ENCODE data around the gene PLTP. TPM values are rescaled to one million over a fixed set of nuclear protein-coding genes. Genes with fewer than 3 reads are reported as not detected.
A peak's percentile ranks its signal among the peaks of the same experiment; 100 is the strongest.

Gene PLTP
- total and polyA plus RNA-seq, 2 of the 13 experiments (the other 11 are each of a cell fraction or from before 2014, with no cell fraction given): 16.9 to 28.6 TPM

DNA sequence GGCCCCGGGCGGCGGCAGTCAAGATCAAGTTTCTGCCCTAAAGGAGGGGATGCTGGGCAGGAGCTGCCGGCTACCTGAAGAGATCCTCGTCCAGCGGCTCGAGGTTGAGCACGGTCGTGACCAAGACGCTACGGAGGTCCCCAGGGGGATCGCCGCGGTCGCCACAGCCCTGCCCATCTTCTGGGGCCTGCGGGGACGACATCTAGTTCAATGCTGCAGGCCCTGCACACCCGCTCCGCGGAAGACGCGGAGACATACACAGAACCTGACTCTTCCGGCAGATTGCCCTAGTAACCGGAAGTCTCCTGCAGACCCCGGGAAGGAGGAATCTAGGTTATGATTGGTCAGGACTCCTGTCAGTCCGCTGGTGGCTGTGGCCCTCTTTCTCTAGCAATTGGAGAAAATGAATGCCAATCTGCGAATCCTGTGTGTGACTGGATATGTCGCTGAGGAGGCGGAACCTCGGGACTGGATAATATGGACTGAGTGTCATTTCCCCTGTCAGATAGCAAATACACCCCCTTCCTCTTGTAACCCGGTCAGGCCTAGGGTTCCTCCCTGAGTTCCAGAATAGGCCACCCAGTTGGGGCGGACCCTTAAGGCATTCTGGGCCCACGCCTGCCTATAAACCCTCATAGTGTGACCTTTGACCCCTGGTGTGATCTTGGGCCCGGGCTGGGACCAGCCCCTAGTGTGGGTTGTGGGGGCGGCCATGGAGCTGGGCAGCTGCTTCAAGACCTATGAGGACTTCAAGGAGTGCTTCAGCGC is 54.7 kb downstream of the PLTP start, which contains the start of the genes ACOT8 and ZSWIM3 (continued):
- TF ChIP-seq, protein P1, sequence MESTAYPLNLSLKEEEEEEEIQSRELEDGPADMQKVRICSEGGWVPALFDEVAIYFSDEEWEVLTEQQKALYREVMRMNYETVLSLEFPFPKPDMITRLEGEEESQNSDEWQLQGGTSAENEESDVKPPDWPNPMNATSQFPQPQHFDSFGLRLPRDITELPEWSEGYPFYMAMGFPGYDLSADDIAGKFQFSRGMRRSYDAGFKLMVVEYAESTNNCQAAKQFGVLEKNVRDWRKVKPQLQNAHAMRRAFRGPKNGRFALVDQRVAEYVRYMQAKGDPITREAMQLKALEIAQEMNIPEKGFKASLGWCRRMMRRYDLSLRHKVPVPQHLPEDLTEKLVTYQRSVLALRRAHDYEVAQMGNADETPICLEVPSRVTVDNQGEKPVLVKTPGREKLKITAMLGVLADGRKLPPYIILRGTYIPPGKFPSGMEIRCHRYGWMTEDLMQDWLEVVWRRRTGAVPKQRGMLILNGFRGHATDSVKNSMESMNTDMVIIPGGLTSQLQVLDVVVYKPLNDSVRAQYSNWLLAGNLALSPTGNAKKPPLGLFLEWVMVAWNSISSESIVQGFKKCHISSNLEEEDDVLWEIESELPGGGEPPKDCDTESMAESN (CRISPR knock-in tag; conservative IDR thresholded peaks at IDR 0.05): peak; percentile 27; the same call in 1 of the 2 replicates
- TF ChIP-seq, protein P2, sequence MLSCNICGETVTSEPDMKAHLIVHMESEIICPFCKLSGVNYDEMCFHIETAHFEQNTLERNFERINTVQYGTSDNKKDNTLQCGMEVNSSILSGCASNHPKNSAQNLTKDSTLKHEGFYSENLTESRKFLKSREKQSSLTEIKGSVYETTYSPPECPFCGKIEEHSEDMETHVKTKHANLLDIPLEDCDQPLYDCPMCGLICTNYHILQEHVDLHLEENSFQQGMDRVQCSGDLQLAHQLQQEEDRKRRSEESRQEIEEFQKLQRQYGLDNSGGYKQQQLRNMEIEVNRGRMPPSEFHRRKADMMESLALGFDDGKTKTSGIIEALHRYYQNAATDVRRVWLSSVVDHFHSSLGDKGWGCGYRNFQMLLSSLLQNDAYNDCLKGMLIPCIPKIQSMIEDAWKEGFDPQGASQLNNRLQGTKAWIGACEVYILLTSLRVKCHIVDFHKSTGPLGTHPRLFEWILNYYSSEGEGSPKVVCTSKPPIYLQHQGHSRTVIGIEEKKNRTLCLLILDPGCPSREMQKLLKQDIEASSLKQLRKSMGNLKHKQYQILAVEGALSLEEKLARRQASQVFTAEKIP (CRISPR knock-in tag; IDR thresholded peaks at IDR 0.05; ENCODE audit: borderline replicate concordance): no peak
- no peak for TF ChIP-seq ZNF775 (CRISPR knock-in tag; IDR thresholded peaks at IDR 0.05; ENCODE audit: borderline replicate concordance)
- TF ChIP-seq, protein P3, sequence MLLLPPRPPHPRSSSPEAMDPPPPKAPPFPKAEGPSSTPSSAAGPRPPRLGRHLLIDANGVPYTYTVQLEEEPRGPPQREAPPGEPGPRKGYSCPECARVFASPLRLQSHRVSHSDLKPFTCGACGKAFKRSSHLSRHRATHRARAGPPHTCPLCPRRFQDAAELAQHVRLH (CRISPR knock-in tag; IDR thresholded peaks at IDR 0.05; ENCODE audit: borderline replicate concordance, low read depth): peak; percentile 71; the same call in 1 of the 2 replicates
- no peak for TF ChIP-seq ZNF160 (CRISPR knock-in tag; IDR thresholded peaks at IDR 0.05)
- TF ChIP-seq, protein P4, sequence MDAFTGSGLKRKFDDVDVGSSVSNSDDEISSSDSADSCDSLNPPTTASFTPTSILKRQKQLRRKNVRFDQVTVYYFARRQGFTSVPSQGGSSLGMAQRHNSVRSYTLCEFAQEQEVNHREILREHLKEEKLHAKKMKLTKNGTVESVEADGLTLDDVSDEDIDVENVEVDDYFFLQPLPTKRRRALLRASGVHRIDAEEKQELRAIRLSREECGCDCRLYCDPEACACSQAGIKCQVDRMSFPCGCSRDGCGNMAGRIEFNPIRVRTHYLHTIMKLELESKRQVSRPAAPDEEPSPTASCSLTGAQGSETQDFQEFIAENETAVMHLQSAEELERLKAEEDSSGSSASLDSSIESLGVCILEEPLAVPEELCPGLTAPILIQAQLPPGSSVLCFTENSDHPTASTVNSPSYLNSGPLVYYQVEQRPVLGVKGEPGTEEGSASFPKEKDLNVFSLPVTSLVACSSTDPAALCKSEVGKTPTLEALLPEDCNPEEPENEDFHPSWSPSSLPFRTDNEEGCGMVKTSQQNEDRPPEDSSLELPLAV (CRISPR knock-in tag; conservative IDR thresholded peaks at IDR 0.05; ENCODE audit: low read depth): no peak
- no peak for TF ChIP-seq NR3C1 (CRISPR knock-in tag; IDR thresholded peaks at IDR 0.05)
- TF ChIP-seq KDM2A (CRISPR knock-in tag; IDR thresholded peaks at IDR 0.05; ENCODE audit: borderline replicate concordance, low read depth): peak; percentile 93; the same call in 1 of the 2 replicates
- TF ChIP-seq, protein P5, sequence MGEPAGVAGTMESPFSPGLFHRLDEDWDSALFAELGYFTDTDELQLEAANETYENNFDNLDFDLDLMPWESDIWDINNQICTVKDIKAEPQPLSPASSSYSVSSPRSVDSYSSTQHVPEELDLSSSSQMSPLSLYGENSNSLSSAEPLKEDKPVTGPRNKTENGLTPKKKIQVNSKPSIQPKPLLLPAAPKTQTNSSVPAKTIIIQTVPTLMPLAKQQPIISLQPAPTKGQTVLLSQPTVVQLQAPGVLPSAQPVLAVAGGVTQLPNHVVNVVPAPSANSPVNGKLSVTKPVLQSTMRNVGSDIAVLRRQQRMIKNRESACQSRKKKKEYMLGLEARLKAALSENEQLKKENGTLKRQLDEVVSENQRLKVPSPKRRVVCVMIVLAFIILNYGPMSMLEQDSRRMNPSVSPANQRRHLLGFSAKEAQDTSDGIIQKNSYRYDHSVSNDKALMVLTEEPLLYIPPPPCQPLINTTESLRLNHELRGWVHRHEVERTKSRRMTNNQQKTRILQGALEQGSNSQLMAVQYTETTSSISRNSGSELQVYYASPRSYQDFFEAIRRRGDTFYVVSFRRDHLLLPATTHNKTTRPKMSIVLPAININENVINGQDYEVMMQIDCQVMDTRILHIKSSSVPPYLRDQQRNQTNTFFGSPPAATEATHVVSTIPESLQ (CRISPR knock-in tag; conservative IDR thresholded peaks at IDR 0.05): no peak; the same call in 1 of the 2 replicates
- TF ChIP-seq, protein P6, sequence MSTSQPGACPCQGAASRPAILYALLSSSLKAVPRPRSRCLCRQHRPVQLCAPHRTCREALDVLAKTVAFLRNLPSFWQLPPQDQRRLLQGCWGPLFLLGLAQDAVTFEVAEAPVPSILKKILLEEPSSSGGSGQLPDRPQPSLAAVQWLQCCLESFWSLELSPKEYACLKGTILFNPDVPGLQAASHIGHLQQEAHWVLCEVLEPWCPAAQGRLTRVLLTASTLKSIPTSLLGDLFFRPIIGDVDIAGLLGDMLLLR (CRISPR knock-in tag; IDR thresholded peaks at IDR 0.05): peak; percentile 22; the same call in 1 of the 2 replicates
- peak; percentile 65; the same call in 1 of the 2 replicates for TF ChIP-seq SRF (IDR thresholded peaks at IDR 0.05; ENCODE audit: low read depth, low read length)
- TF ChIP-seq ZNF879 (CRISPR knock-in tag; IDR thresholded peaks at IDR 0.05): peak; percentile 95; the same call in 1 of the 2 replicates
- TF ChIP-seq, protein P7, sequence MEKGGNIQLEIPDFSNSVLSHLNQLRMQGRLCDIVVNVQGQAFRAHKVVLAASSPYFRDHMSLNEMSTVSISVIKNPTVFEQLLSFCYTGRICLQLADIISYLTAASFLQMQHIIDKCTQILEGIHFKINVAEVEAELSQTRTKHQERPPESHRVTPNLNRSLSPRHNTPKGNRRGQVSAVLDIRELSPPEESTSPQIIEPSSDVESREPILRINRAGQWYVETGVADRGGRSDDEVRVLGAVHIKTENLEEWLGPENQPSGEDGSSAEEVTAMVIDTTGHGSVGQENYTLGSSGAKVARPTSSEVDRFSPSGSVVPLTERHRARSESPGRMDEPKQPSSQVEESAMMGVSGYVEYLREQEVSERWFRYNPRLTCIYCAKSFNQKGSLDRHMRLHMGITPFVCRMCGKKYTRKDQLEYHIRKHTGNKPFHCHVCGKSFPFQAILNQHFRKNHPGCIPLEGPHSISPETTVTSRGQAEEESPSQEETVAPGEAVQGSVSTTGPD (CRISPR knock-in tag; IDR thresholded peaks at IDR 0.05): 0 out of 2 replicates have a peak, but pooled peaks have one; percentile 22
- TF ChIP-seq, protein P8, sequence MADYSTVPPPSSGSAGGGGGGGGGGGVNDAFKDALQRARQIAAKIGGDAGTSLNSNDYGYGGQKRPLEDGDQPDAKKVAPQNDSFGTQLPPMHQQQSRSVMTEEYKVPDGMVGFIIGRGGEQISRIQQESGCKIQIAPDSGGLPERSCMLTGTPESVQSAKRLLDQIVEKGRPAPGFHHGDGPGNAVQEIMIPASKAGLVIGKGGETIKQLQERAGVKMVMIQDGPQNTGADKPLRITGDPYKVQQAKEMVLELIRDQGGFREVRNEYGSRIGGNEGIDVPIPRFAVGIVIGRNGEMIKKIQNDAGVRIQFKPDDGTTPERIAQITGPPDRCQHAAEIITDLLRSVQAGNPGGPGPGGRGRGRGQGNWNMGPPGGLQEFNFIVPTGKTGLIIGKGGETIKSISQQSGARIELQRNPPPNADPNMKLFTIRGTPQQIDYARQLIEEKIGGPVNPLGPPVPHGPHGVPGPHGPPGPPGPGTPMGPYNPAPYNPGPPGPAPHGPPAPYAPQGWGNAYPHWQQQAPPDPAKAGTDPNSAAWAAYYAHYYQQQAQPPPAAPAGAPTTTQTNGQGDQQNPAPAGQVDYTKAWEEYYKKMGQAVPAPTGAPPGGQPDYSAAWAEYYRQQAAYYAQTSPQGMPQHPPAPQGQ (CRISPR knock-in tag; IDR thresholded peaks at IDR 0.05; ENCODE audit: borderline replicate concordance): 0 out of 2 replicates have a peak, but pooled peaks have one; percentile 57
- TF ChIP-seq ZNF670 (CRISPR knock-in tag; IDR thresholded peaks at IDR 0.05; ENCODE audit: borderline replicate concordance): no peak

All from HepG2 (cell line).